Measurements from ENCODE around the gene CHMP3.
"Not testable (repeated sequence)": the region's sequence is repeated elsewhere in the genome, so short reads cannot be mapped to it uniquely, and the experiment has no call there.

Gene CHMP3

DNA sequence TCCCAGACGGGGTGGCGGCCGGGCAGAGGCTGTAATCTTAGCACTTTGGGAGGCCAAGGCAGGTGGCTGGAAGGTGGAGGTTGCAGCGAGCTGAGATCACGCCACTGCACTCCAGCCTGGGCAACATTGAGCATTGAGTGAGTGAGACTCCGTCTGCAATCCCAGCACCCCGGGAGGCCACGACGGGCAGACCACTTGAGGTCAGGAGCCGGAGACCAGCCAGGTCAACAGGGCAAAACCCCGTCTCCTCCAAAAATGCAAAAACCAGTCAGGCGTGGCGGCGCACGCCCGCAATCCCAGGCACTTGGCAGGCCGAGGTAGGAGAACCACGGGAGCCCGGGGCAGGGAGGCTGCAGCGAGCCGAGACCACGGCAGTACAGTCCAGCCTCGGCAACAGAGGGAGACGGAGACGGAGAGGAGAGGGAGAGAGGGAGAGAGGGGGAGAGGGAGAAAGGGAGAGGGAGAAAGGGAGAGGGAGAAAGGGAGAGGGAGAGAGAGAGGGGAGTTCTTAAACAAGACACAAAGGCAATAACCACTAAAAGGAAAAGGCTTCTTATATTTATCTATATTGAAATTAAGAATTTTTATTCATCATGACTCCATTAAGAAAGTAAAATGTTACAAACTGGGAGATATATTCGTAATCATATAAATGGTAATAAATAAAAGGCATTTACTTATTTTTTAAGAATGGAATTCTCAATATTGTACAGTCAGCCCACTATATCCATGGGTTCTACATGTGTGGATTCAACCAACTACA, 13.1 kb downstream of the CHMP3 start:
- H3K9me3 ChIP-seq (ENCODE audit: control insufficient read depth, low read length), result peaks cover 61% of the 10 kb centered on the region

DNA sequence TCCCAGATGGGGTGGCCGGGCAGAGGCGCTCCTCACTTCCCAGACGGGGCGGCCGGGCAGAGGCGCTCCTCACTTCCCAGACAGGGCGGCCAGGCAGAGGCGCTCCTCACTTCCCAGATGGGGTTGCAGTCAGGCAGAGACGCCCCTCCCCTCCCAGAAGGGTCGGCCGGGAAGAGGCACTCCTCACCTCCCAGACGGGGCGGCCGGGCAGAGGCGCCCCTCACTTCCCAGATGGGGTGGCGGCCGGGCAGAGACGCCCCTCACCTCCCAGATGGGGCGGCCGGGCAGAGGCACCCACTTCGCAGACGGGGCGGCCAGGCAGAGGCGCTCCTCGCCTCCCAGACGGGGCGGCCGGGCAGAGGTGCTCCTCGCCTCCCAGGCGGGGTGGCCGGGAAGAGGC, 13.8 kb downstream of the CHMP3 start:
- peaks cover 61% of the 10 kb centered on the region for H3K9me3 ChIP-seq (ENCODE audit: control insufficient read depth, low read length)
- peaks cover 39% of the 10 kb centered on the region for H3K36me3 ChIP-seq (ENCODE audit: control insufficient read depth, insufficient read depth, low read length)
- H3K27ac ChIP-seq (ENCODE audit: low read depth, low read length, severe bottlenecking); H3K4me3 ChIP-seq (ENCODE audit: extremely low read depth, insufficient read depth, low read length, poor library complexity, severe bottlenecking); H3K4me1 ChIP-seq (ENCODE audit: control insufficient read depth, insufficient read depth, low read length, poor library complexity, severe bottlenecking): not testable (repeated sequence)
- WGBS, 2 experiments (ENCODE audit: insufficient coverage in 2 of 2), result 91 to 99% methylated on average over 25 to 26 of the region's 31 CpGs

More for the DNA sequence above, 13.1 kb downstream of the CHMP3 start:
- 92 to 97% methylated on average over 21 to 23 of the region's 26 CpGs for WGBS, 2 experiments (ENCODE audit: insufficient coverage in 2 of 2)
- H3K36me3 ChIP-seq (ENCODE audit: control insufficient read depth, insufficient read depth, low read length), result peaks cover 39% of the 10 kb centered on the region
- H3K27ac ChIP-seq (ENCODE audit: low read depth, low read length, severe bottlenecking); H3K4me3 ChIP-seq (ENCODE audit: extremely low read depth, insufficient read depth, low read length, poor library complexity, severe bottlenecking); H3K4me1 ChIP-seq (ENCODE audit: control insufficient read depth, insufficient read depth, low read length, poor library complexity, severe bottlenecking): not testable (repeated sequence)

DNA sequence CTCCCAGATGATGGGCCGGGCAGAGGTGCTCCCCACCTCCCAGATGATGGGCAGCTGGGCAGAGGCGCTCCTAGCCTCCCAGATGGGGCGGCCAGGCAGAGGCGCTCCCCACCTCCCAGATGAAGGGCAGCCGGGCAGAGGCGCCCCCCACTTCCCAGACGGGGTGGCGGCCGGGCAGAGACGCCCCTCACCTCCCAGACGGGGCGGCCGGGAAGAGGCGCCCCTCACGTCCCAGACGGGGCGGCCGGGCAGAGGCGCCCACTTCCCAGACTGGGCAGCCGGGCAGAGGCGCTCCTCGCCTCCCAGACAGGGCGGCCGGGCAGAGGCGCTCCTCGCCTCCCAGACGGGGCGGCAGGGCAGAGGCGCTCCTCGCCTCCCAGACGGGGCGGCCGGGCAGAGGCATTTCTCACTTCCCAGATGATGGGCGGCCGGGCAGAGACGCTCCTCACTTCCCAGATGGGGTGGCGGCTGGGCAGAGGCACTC, 14.3 kb downstream of the CHMP3 start:
- not testable (repeated sequence) for H3K4me1 ChIP-seq (ENCODE audit: control insufficient read depth, insufficient read depth, low read length, poor library complexity, severe bottlenecking); H3K4me3 ChIP-seq (ENCODE audit: extremely low read depth, insufficient read depth, low read length, poor library complexity, severe bottlenecking); H3K27ac ChIP-seq (ENCODE audit: low read depth, low read length, severe bottlenecking)
- WGBS, 2 experiments (ENCODE audit: insufficient coverage in 2 of 2), result 93 to 95% methylated on average over 7 to 21 of the region's 37 CpGs
- Histone ChIP-seq H3K36me3 (ENCODE audit: control insufficient read depth, insufficient read depth, low read length) (peaks cover 39% of the 10 kb centered on the region), H3K9me3 (ENCODE audit: control insufficient read depth, low read length) (peaks cover 61% of the 10 kb centered on the region)

DNA sequence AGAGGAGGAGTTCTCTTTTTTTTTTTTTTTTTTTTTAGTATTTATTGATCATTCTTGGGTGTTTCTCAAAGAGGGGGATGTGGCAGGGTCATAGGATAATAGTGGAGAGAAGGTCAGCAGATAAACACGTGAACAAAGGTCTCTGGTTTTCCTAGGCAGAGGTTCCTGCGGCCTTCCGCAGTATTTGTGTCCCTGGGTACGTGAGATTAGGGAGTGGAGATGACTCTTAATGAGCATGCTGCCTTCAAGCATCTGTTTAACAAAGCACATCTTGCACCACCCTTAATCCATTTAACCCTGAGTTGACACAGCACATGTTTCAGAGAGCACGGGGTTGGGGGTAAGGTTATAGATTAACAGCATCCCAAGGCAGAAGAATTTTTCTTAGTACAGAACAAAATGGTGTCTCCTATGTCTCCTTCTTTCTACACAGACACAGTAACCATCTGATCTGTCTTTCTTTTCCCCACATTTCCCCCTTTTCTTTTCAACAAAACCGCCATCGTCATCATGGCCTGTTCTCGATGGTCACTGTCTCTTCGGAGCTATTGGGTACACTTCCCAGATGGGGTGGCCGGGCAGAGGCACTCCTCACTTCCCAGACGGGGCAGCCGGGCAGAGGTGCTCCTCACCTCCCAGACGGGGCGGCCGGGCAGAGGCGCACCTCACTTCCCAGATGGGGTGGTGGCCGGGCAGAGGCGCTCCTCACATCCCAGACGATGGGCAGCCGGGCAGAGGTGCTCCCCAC, 14.9 kb downstream of the CHMP3 start:
- not testable (repeated sequence) for H3K4me1 ChIP-seq (ENCODE audit: control insufficient read depth, insufficient read depth, low read length, poor library complexity, severe bottlenecking); H3K27ac ChIP-seq (ENCODE audit: low read depth, low read length, severe bottlenecking); H3K4me3 ChIP-seq (ENCODE audit: extremely low read depth, insufficient read depth, low read length, poor library complexity, severe bottlenecking)
- peaks cover 39% of the 10 kb centered on the region for H3K36me3 ChIP-seq (ENCODE audit: control insufficient read depth, insufficient read depth, low read length)
- peaks cover 59% of the 10 kb centered on the region for H3K9me3 ChIP-seq (ENCODE audit: control insufficient read depth, low read length)
- 97 to 99% methylated on average over 14 to 15 of the region's 20 CpGs for WGBS, 2 experiments (ENCODE audit: insufficient coverage in 2 of 2)

DNA sequence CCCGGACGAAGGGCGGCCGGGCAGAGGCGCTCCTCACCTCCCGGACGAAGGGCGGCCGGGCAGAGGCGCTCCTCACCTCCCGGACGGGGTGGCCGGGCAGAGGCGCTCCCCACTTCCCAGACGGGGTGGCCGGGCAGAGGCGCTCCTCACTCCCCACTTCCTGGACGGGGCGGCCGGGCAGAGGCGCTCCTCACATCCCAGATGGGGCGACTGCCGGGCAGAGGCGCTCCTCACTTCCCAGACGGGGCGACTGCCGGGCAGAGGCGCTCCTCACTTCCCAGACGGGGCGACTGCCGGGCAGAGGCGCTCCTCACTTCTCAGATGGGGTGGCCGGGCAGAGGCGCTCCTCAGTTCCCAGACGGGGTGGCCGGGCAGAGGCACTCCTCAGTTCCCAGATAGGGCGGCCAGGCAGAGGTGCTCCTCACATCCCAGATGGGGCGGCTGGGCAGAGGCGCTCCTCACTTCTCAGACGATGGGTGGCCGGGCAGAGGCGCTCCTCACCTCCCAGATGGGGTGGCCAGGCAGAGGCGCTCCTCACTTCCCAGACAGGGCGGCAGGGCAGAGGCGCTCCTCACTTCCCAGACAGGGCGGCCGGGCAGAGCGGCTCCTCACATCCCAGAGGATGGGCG, 17.8 kb downstream of the CHMP3 start:
- not testable (repeated sequence) for H3K4me3 ChIP-seq (ENCODE audit: extremely low read depth, insufficient read depth, low read length, poor library complexity, severe bottlenecking); H3K4me1 ChIP-seq (ENCODE audit: control insufficient read depth, insufficient read depth, low read length, poor library complexity, severe bottlenecking); H3K27ac ChIP-seq (ENCODE audit: low read depth, low read length, severe bottlenecking)
- Histone ChIP-seq H3K9me3 (ENCODE audit: control insufficient read depth, low read length) (peaks cover 39% of the 10 kb centered on the region), H3K36me3 (ENCODE audit: control insufficient read depth, insufficient read depth, low read length) (peaks cover 41% of the 10 kb centered on the region)
- 98% methylated on average over 28 to 43 of the region's 49 CpGs for WGBS, 2 experiments (ENCODE audit: insufficient coverage in 2 of 2)

DNA sequence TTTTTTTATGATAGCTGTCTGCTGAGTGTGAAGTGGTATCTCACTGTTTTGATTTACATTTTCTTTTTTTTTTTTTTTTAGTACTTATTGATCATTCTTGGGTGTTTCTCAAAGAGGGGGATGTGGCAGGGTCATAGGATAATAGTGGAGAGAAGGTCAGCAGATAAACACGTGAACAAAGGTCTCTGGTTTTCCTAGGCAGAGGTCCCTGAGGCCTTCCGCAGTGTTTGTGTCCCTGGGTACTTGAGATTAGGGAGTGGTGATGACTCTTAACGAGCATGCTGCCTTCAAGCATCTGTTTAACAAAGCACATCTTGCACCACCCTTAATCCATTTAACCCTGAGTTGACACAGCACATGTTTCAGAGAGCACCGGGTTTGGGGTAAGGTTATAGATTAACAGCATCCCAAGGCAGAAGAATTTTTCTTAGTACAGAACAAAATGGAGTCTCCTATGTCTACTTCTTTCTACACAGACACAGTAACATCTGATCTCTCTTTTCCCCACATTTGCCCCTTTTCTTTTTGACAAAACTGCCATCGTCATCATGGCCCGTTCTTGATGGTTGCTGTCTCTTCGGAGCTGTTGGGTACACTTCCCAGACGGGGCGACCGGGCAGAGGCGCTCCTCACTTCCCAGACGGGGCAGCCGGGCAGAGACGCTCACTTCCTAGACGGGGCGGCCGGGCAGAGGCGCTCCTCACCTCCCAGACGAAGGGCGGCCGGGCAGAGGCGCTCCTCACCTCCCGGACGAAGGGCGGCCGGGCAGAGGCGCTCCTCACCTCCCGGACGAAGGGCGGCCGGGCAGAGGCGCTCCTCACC, 18.8 kb downstream of the CHMP3 start:
- not testable (repeated sequence) for H3K27ac ChIP-seq (ENCODE audit: low read depth, low read length, severe bottlenecking); H3K4me1 ChIP-seq (ENCODE audit: control insufficient read depth, insufficient read depth, low read length, poor library complexity, severe bottlenecking); H3K4me3 ChIP-seq (ENCODE audit: extremely low read depth, insufficient read depth, low read length, poor library complexity, severe bottlenecking)
- WGBS, 2 experiments (ENCODE audit: insufficient coverage in 2 of 2), result 89 to 98% methylated on average over 8 to 9 of the region's 32 CpGs
- H3K36me3 ChIP-seq (ENCODE audit: control insufficient read depth, insufficient read depth, low read length), result peaks cover 32% of the 10 kb centered on the region
- H3K9me3 ChIP-seq (ENCODE audit: control insufficient read depth, low read length), result peaks cover 30% of the 10 kb centered on the region

DNA sequence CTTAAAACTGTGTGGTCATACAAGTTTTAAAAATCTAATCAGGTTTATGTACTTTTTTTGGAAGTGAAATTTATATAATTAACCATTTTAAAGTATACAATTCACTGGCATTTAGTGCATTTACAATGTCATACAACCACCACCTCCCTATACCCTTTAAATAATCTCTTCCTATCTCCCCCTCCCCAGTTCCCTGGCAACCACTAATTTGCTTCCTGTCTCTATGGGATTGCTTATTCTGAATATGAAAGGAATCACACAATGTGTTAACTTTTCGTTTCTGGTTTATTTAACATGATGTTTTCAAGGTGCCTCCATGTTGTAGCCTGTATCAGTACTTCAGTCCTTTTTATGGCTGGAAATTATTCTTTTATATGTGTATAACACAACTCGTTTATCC, 19.4 kb downstream of the CHMP3 start:
- H3K36me3 ChIP-seq (ENCODE audit: control insufficient read depth, insufficient read depth, low read length), result peaks cover 25% of the 10 kb centered on the region
- peaks cover 26% of the 10 kb centered on the region for H3K9me3 ChIP-seq (ENCODE audit: control insufficient read depth, low read length)
- no peak overlapping the region for H3K4me3 ChIP-seq (ENCODE audit: extremely low read depth, insufficient read depth, low read length, poor library complexity, severe bottlenecking)
- H3K27ac ChIP-seq (ENCODE audit: low read depth, low read length, severe bottlenecking), result no peak overlapping the region
- no peaks in the 10 kb centered on the region for H3K4me1 ChIP-seq (ENCODE audit: control insufficient read depth, insufficient read depth, low read length, poor library complexity, severe bottlenecking)
- no CpG with 5 or more reads among the region's 2 CpGs for WGBS, 2 experiments (ENCODE audit: insufficient coverage in 2 of 2)

DNA sequence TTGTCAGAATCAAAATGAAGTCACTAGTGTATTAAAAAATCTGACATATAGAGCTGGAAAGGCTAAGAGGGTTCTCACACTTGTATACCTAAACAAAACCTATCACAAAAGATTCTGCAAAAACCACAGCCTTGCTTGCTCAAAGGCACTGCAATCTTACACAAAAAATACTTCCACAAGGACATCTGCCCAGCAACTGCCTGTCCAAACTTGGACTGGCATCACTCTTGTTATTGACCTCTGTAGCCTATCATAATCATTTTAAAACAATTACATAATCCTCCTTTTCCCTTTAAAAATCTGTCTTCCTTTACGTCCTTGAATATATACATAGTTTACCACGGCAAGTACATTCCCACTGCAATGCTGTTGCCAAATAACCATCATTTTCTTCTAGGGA, 19.9 kb downstream of the CHMP3 start:
- Histone ChIP-seq H3K36me3 (ENCODE audit: control insufficient read depth, insufficient read depth, low read length) (peaks cover 21% of the 10 kb centered on the region), H3K27ac (ENCODE audit: low read depth, low read length, severe bottlenecking) (no peak overlapping the region), H3K4me1 (ENCODE audit: control insufficient read depth, insufficient read depth, low read length, poor library complexity, severe bottlenecking) (no peaks in the 10 kb centered on the region), H3K9me3 (ENCODE audit: control insufficient read depth, low read length) (peaks cover 26% of the 10 kb centered on the region), H3K4me3 (ENCODE audit: extremely low read depth, insufficient read depth, low read length, poor library complexity, severe bottlenecking) (no peak overlapping the region)
- 73 to 89% methylated on average over 2 of the region's 2 CpGs for WGBS, 2 experiments (ENCODE audit: insufficient coverage in 2 of 2)

DNA sequence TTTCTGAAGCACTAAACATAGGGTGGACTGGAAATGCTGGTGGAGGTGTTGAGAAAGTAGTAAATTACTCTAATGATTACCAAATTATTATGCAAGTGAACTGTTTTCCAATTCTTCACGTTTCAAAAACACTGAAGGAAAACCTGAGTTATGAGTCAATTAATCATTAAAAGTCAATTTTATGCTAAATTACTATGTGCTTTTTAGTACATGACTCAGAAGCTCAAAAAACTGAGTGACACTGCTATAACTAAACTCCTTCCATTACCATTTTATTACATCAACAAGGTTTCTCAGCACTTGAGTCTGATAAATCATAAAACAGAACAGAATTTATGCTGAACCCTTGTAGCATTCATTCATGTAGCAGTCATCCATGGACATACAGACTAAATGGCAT, 20.4 kb downstream of the CHMP3 start:
- Histone ChIP-seq H3K4me3 (ENCODE audit: extremely low read depth, insufficient read depth, low read length, poor library complexity, severe bottlenecking) (no peak overlapping the region), H3K36me3 (ENCODE audit: control insufficient read depth, insufficient read depth, low read length) (peaks cover 17% of the 10 kb centered on the region), H3K27ac (ENCODE audit: low read depth, low read length, severe bottlenecking) (no peak overlapping the region), H3K4me1 (ENCODE audit: control insufficient read depth, insufficient read depth, low read length, poor library complexity, severe bottlenecking) (no peaks in the 10 kb centered on the region), H3K9me3 (ENCODE audit: control insufficient read depth, low read length) (peaks cover 24% of the 10 kb centered on the region)
- WGBS, 2 experiments (ENCODE audit: insufficient coverage in 2 of 2), result no CpG with 5 or more reads among the region's 1 CpG

DNA sequence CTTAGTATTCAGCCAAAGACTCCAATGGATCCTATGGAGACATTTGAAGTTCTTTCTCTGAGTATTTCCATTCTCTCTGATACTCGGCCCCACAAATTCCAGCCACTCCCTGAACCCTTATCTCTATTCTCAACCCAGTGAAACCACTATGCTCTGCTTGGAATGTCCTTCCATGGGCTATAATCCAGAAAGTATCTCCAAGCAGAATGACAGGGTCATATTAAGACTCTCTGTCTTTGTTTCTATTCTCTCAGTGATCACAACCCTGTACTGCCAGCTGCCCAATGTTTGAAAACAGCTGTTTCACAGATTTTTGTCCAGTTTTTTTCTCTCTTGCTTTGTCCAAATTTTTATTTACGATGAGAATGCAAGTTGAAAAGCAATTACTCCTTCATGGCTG, 21.9 kb downstream of the CHMP3 start:
- Histone ChIP-seq H3K4me3 (ENCODE audit: extremely low read depth, insufficient read depth, low read length, poor library complexity, severe bottlenecking) (no peak overlapping the region), H3K4me1 (ENCODE audit: control insufficient read depth, insufficient read depth, low read length, poor library complexity, severe bottlenecking) (no peaks in the 10 kb centered on the region), H3K36me3 (ENCODE audit: control insufficient read depth, insufficient read depth, low read length) (peaks cover 13% of the 10 kb centered on the region), H3K9me3 (ENCODE audit: control insufficient read depth, low read length) (peaks cover 13% of the 10 kb centered on the region), H3K27ac (ENCODE audit: low read depth, low read length, severe bottlenecking) (no peak overlapping the region)
- 89 to 100% methylated on average over 1 of the region's 2 CpGs for WGBS, 2 experiments (ENCODE audit: insufficient coverage in 2 of 2)

Measured in mesodermal cell (in vitro differentiated cells).